OCI-LY1 (cell line): ENCODE results near the gene AMH.

Experiments
- H2AFZ ChIP-seq: fragments of 200-600 bp; sonication (generic), shearing (Covaris generic); 2 replicates; pipeline ENCODE4 v1.6.0; 2014; ENCODE audit warnings: antibody characterized with exemption, mild to moderate bottlenecking, low read length
- H3F3A ChIP-seq: fragments of 200-600 bp; sonication (generic), shearing (Covaris generic); 2 replicates; pipeline ENCODE4 v1.6.0; 2014; ENCODE audit warnings: mild to moderate bottlenecking, antibody characterized with exemption, low read length, moderate library complexity; ENCODE audit not compliant: insufficient read depth
- H3K27ac ChIP-seq: fragments of 200-600 bp; sonication (generic); 2 replicates; pipeline ENCODE4 v1.5.1; 2014; ENCODE audit warnings: low read length, mixed run types, mild to moderate bottlenecking, low read depth; ENCODE audit not compliant: poor library complexity, severe bottlenecking
- H3K27me3 ChIP-seq: fragments of 200-600 bp; sonication (generic); 2 replicates; pipeline ENCODE4 v1.6.0; 2014; ENCODE audit warnings: antibody characterized with exemption, mild to moderate bottlenecking, low read length, moderate library complexity; ENCODE audit not compliant: insufficient read depth
- H3K36me3 ChIP-seq: fragments of 200-600 bp; sonication (generic); 2 replicates; pipeline ENCODE4 v1.6.1; 2014; ENCODE audit warnings: mild to moderate bottlenecking, antibody characterized with exemption, low read length, moderate library complexity, mixed read lengths; ENCODE audit not compliant: insufficient read depth
- H3K4me1 ChIP-seq: fragments of 200-600 bp; sonication (generic); 2 replicates; pipeline ENCODE4 v1.5.1; 2014; ENCODE audit warnings: mild to moderate bottlenecking, low read length, moderate library complexity; ENCODE audit not compliant: insufficient read depth, severe bottlenecking
- H3K4me2 ChIP-seq: fragments of 200-600 bp; sonication (generic), shearing (Covaris generic); 2 replicates; pipeline ENCODE4 v1.6.1; 2014; ENCODE audit warnings: low read length
- H3K4me3 ChIP-seq: fragments of 200-600 bp; sonication (generic); 2 replicates; pipeline ENCODE4 v1.5.1; 2014; ENCODE audit warnings: low read length, low read depth, mild to moderate bottlenecking, mixed read lengths; ENCODE audit not compliant: poor library complexity, severe bottlenecking
- H3K79me2 ChIP-seq: fragments of 200-600 bp; shearing (Covaris generic); 2 replicates; pipeline ENCODE4 v1.6.1; 2016; ENCODE audit warnings: mixed run types, low read length, mixed read lengths; ENCODE audit not compliant: insufficient read depth
- H3K9ac ChIP-seq: fragments of 200-600 bp; sonication (generic), shearing (Covaris generic); 2 replicates; pipeline ENCODE4 v1.6.1; 2014; ENCODE audit warnings: mild to moderate bottlenecking, low read length, mixed read lengths
- H3K9me2 ChIP-seq: fragments of 200-600 bp; sonication (generic), shearing (Covaris generic); 2 replicates; pipeline ENCODE4 v1.6.1; 2014; ENCODE audit warnings: low read depth, mild to moderate bottlenecking, low read length, mixed read lengths
- H3K9me3 ChIP-seq: fragments of 200-600 bp; shearing (Covaris generic); 2 replicates; pipeline ENCODE4 v1.6.1; 2014; ENCODE audit warnings: low read length, mixed read lengths
- H4K20me1 ChIP-seq: fragments of 200-600 bp; sonication (generic), shearing (Covaris generic); 2 replicates; pipeline ENCODE4 v1.6.0; 2016; ENCODE audit warnings: mild to moderate bottlenecking, low read length; ENCODE audit not compliant: insufficient read depth
- EZH2 ChIP-seq: fragments of 200-600 bp; sonication (generic), shearing (Covaris generic); IDR thresholded peaks from 2 replicates; pipeline ENCODE4 v1.8.0; 2017; ENCODE audit warnings: borderline replicate concordance, mixed run types, mild to moderate bottlenecking, antibody characterized with exemption, low read length, moderate library complexity, mixed read lengths
- TF ChIP-seq, protein P1 (sequence below): fragments of 200-600 bp; sonication (generic), shearing (Covaris generic); IDR thresholded peaks from 2 replicates; pipeline ENCODE4 v1.5.1; 2017; ENCODE audit warnings: mild to moderate bottlenecking, antibody characterized with exemption, low read length, moderate library complexity, mixed read lengths

AMH gene

GRCh38 chr19:2270157-2270422 is 21.0 kb downstream of the AMH start:
- Histone ChIP-seq H3K36me3 (peaks cover 44% of the 10 kb centered on the region), H3K9me2 (no peaks in the 10 kb centered on the region), H3K9ac (peak overlapping the region; percentile 90), H3K4me1 (peaks cover 61% of the 10 kb centered on the region), H2AFZ (no peak overlapping the region), H3K27ac (peak overlapping the region; percentile 80), H3K4me3 (peak overlapping the region; percentile 78), H3K9me3 (no peaks in the 10 kb centered on the region), H3K79me2 (peaks cover 29% of the 10 kb centered on the region), H3F3A (peaks cover 7% of the 10 kb centered on the region; the same call in 1 of the 2 replicates), H4K20me1 (0 out of 2 replicates have a peak, but pooled peaks cover 2% of the 10 kb centered on the region), H3K4me2 (peak overlapping the region; percentile 92), H3K27me3 (no peaks in the 10 kb centered on the region)
- no peak for TF ChIP-seq EZH2
- TF ChIP-seq, protein P1, sequence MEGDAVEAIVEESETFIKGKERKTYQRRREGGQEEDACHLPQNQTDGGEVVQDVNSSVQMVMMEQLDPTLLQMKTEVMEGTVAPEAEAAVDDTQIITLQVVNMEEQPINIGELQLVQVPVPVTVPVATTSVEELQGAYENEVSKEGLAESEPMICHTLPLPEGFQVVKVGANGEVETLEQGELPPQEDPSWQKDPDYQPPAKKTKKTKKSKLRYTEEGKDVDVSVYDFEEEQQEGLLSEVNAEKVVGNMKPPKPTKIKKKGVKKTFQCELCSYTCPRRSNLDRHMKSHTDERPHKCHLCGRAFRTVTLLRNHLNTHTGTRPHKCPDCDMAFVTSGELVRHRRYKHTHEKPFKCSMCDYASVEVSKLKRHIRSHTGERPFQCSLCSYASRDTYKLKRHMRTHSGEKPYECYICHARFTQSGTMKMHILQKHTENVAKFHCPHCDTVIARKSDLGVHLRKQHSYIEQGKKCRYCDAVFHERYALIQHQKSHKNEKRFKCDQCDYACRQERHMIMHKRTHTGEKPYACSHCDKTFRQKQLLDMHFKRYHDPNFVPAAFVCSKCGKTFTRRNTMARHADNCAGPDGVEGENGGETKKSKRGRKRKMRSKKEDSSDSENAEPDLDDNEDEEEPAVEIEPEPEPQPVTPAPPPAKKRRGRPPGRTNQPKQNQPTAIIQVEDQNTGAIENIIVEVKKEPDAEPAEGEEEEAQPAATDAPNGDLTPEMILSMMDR: no peak

GRCh38 chr19:2270423-2271233 is 21.5 kb downstream of the AMH start:
- peak overlapping the region; percentile 92 for H3K4me2 ChIP-seq
- TF ChIP-seq, protein P1: no peak
- no peak for TF ChIP-seq EZH2
- H3K27ac ChIP-seq: peak overlapping the region; percentile 80
- H3K27me3 ChIP-seq: no peaks in the 10 kb centered on the region
- H3K9me3 ChIP-seq: no peaks in the 10 kb centered on the region
- H3F3A ChIP-seq: peaks cover 7% of the 10 kb centered on the region; the same call in 1 of the 2 replicates
- peak overlapping the region; percentile 78 for H3K4me3 ChIP-seq
- no peaks in the 10 kb centered on the region for H3K9me2 ChIP-seq
- peak overlapping the region; percentile 90 for H3K9ac ChIP-seq
- H3K79me2 ChIP-seq: peaks cover 29% of the 10 kb centered on the region
- peaks cover 49% of the 10 kb centered on the region for H3K36me3 ChIP-seq
- H2AFZ ChIP-seq: no peak overlapping the region
- H4K20me1 ChIP-seq: 0 out of 2 replicates have a peak, but pooled peaks cover 2% of the 10 kb centered on the region
- peaks cover 61% of the 10 kb centered on the region for H3K4me1 ChIP-seq

GRCh38 chr19:2271234-2272103 is 22.3 kb downstream of the AMH start:
- H3K27ac ChIP-seq: peak overlapping the region; percentile 80
- H3K9me2 ChIP-seq: no peaks in the 10 kb centered on the region
- TF ChIP-seq, protein P1: no peak
- no peak for TF ChIP-seq EZH2
- H3K79me2 ChIP-seq: peaks cover 29% of the 10 kb centered on the region
- 0 out of 2 replicates have a peak, but pooled peaks cover 2% of the 10 kb centered on the region for H4K20me1 ChIP-seq
- no peak overlapping the region for H2AFZ ChIP-seq
- peaks cover 55% of the 10 kb centered on the region for H3K36me3 ChIP-seq
- peaks cover 7% of the 10 kb centered on the region; the same call in 1 of the 2 replicates for H3F3A ChIP-seq
- H3K27me3 ChIP-seq: no peaks in the 10 kb centered on the region
- H3K4me3 ChIP-seq: peak overlapping the region; percentile 78
- peak overlapping the region; percentile 90 for H3K9ac ChIP-seq
- H3K4me1 ChIP-seq: peaks cover 56% of the 10 kb centered on the region
- peak overlapping the region; percentile 92 for H3K4me2 ChIP-seq
- no peaks in the 10 kb centered on the region for H3K9me3 ChIP-seq
